IPS-NIHi7 (cell line): ENCODE results near the gene SLC12A2.

ENCODE experiments used
- DNase-seq: peaks from one replicate; pipeline ENCODE4 v3.0.0; 2012; ENCODE audit warnings: mixed read lengths; ENCODE audit errors: extremely low spot score

SLC12A2 gene

GRCh38 chr5:128225245-128226030, 141.9 kb downstream of the SLC12A2 start:
- DNase-seq = no peak

DNA sequence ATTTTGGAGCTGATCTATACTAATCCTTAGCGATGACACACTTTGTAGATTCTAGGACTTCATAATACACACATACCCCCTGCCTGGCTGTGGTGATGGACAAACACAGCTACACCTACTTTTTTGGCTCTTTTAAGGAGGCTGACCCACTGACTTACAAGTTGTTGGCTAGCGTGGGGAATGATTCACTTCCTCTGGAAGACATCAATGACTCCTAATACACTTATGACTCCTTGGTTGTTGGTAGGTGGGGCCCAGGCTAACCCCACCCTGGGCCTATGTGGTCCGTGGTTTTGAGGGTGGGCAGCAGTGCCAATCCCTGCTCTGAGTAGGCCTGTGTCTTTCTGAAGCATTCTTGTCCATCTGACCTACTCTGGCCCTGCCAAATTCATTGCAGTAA, 144.4 kb downstream of the SLC12A2 start:
- no peak for DNase-seq

DNA sequence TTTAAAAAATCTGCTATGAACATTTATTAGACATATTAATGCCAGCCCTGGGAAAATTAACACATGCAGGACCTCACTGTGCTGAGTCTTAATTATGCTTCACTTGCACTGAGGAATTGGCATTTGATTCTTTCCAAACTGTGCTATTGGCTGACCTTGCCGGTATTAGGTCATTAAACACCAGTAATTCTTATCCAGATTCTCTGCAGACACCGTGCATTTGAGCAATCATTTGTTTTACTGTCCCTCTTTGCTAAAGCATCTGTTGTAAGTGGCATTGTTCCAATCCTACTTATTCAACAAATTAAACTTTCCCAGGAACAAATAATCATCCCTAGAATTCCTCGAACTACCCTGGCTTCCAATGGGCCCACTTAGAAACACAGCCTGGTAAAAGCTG, 145.0 kb downstream of the SLC12A2 start:
- no peak for DNase-seq

DNA sequence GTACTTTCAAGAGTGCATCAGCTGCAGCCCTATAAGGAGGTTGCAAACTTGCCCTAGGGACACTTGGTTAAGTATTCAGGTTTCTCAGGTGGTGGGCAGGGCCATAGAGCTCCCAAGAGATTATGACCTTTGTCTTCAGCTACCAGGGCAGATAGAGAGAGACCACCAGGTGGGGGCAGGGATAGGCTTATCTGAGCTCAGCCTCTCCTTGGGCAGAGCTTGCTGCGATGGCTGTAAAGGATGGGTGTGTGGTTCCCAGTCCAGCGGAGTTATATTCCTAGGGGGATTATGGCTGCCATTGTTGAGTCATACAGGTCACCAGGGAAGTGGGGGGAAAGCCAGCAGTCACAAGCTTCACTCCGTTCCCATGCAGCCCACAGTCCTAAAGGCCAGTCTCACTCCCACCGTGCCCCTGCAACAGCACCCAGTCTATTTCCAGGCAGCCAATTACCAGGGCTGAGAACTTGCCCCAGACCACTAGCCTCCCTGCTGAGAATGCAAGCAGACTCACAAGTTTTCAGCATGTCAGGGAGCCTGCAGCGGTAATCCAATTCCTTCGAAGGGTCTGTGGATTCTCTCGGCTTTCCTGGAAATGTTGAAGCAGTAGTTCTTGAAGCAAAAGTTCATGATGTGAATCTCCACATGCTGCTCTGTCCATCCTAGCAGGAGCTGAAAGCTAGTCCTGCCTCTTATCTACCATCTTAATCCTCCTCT, 151.5 kb downstream of the SLC12A2 start:
- no peak for DNase-seq

GRCh38 chr5:128236334-128236733, 152.8 kb downstream of the SLC12A2 start:
- no peak for DNase-seq

- no peak for DNase-seq
Measured at GRCh38 chr5:128237000-128237399, 153.4 kb downstream of the SLC12A2 start.

- DNase-seq = no peak
Measured at GRCh38 chr5:128237546-128237945, 154.0 kb downstream of the SLC12A2 start.
